GM21447 (cell line): ENCODE measurements around the gene IFNGR2.

Experiments
- ATAC-seq: cut with Tn5 transposase; IDR thresholded peaks from one replicate; pipeline ENCODE4 v1.9.1; 2021; ENCODE audit not compliant: unreplicated experiment

IFNGR2 gene

DNA sequence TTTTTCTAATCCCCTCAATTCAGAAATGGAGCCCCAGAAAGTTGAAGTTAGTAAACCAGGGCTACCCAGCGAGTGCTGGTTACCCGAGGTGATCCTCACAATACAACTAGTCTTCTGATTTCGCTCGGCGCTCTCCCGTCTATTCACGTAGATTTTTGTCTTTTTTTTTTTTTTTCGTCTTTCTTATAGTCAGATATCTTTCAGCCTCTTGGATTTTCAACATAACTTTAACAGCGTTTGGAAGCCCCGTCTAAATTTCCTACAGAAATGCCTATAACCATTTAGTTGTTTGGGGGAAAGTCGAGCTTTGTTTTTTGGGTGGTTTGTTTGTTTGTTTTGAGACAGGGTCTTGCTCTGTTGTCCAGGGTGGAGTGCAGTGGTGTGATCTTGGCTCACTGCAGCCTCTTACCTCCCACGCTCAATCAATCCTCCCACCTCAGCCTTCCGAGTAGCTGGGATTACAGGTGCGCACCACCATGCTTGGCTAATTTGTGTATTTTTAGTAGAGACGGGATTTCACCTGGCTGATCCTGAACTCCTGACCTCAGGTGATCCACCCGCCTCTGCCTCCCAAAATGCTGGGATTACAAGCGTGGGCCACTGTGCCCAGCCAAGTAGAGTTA, 77.4 kb downstream of the IFNGR2 start:
- no peak for ATAC-seq

DNA sequence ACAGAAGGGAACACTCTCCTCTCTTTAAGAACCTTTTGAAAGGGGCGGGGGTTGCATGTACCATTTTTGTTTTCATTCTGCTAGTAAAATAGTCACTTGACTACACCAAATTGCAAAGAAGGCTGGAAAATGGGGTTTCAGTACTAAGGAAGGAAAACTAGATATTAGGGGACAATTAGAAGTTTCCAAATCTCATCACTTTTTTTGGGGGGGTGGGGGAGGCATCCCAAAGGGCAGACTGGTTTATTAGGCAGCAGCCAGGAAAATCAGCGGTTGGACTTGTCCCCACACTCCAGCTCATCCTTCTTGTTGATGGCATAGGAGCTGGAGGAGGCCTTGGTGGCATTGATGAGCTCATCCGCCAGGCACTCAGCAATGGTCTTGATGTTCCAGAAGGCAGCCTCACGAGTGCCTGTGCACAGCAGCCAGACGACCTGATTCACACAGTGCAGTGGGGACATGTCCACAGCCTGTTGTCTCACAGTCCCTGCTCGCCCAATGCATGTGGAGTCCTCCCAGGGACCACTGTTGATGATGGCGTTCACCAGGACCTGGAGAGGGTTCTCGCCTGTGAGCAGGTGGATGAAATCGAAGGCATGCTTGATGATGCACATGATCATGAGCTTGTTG, 78.2 kb downstream of the IFNGR2 start:
- ATAC-seq = no peak
